ENCODE results near the gene MEI1.

Gene MEI1

GRCh38 chr22:41846268-41846987, 147.1 kb downstream of the MEI1 start:
- H3K27ac ChIP-seq (ENCODE audit: low read length), result no peak overlapping the region
- no peaks in the 10 kb centered on the region for H3K9me3 ChIP-seq (ENCODE audit: control insufficient read depth in 1 of 2, low read length in 2 of 2)
- H3K36me3 ChIP-seq (ENCODE audit: control insufficient read depth in 1 of 2, insufficient read depth in 2 of 2, low read length in 2 of 2), result no peaks in the 10 kb centered on the region
- H3K27me3 ChIP-seq (ENCODE audit: low read depth, low read length), result no peaks in the 10 kb centered on the region
- H3K4me3 ChIP-seq (ENCODE audit: low read depth in 1 of 2, low read length in 2 of 2), result no peak overlapping the region
- peaks cover 6 to 25% of the 10 kb centered on the region in 2 donors for H3K4me1 ChIP-seq (ENCODE audit: control insufficient read depth in 1 of 2, insufficient read depth in 2 of 2, low read length in 2 of 2)

- no peak overlapping the region for H3K27ac ChIP-seq (ENCODE audit: low read length)
- no peaks in the 10 kb centered on the region for H3K9me3 ChIP-seq (ENCODE audit: control insufficient read depth in 1 of 2, low read length in 2 of 2)
- no peak overlapping the region for H3K4me3 ChIP-seq (ENCODE audit: low read depth in 1 of 2, low read length in 2 of 2)
- no peaks in the 10 kb centered on the region for H3K27me3 ChIP-seq (ENCODE audit: low read depth, low read length)
- H3K36me3 ChIP-seq (ENCODE audit: control insufficient read depth in 1 of 2, insufficient read depth in 2 of 2, low read length in 2 of 2), result no peaks in the 10 kb centered on the region
- H3K4me1 ChIP-seq (ENCODE audit: control insufficient read depth in 1 of 2, insufficient read depth in 2 of 2, low read length in 2 of 2), result peaks cover 4 to 25% of the 10 kb centered on the region in 2 donors
Measured at GRCh38 chr22:41847300-41847699, 148.0 kb downstream of the MEI1 start.

- H3K27ac ChIP-seq (ENCODE audit: low read length), result no peak overlapping the region
- no peaks in the 10 kb centered on the region for H3K9me3 ChIP-seq (ENCODE audit: control insufficient read depth in 1 of 2, low read length in 2 of 2)
- no peak overlapping the region for H3K4me3 ChIP-seq (ENCODE audit: low read depth in 1 of 2, low read length in 2 of 2)
- H3K4me1 ChIP-seq (ENCODE audit: control insufficient read depth in 1 of 2, insufficient read depth in 2 of 2, low read length in 2 of 2), result peaks cover 4 to 25% of the 10 kb centered on the region in 2 donors
- no peaks in the 10 kb centered on the region for H3K27me3 ChIP-seq (ENCODE audit: low read depth, low read length)
- H3K36me3 ChIP-seq (ENCODE audit: control insufficient read depth in 1 of 2, insufficient read depth in 2 of 2, low read length in 2 of 2), result no peaks in the 10 kb centered on the region
Measured at GRCh38 chr22:41848468-41848867, 149.2 kb downstream of the MEI1 start.
